HG03097 (cell line): Measurements from ENCODE around the gene ASB1.

Source experiments
- ATAC-seq: cut with Tn5 transposase; IDR thresholded peaks from one replicate; pipeline ENCODE4 v1.9.1; 2021; ENCODE audit not compliant: unreplicated experiment, low FRiP score

ASB1 gene

GRCh38 chr2:238489431-238489830 lies 62.7 kb downstream of the ASB1 start:
- ATAC-seq: no peak

- no peak for ATAC-seq
Measured at GRCh38 chr2:238489896-238490295, 63.2 kb downstream of the ASB1 start.

- ATAC-seq: no peak
Measured at GRCh38 chr2:238492840-238493239, 66.1 kb downstream of the ASB1 start.

- no peak for ATAC-seq
Measured at GRCh38 chr2:238493411-238493810, 66.7 kb downstream of the ASB1 start.

GRCh38 chr2:238493880-238494572 lies 67.3 kb downstream of the ASB1 start:
- ATAC-seq: no peak

GRCh38 chr2:238494573-238494961 lies 67.8 kb downstream of the ASB1 start:
- no peak for ATAC-seq

GRCh38 chr2:238495422-238495821 lies 68.7 kb downstream of the ASB1 start:
- no peak for ATAC-seq

GRCh38 chr2:238496756-238497609 lies 70.3 kb downstream of the ASB1 start:
- ATAC-seq: no peak

- ATAC-seq: no peak
Measured at GRCh38 chr2:238497610-238498005, 70.9 kb downstream of the ASB1 start.

- no peak for ATAC-seq
Measured at GRCh38 chr2:238498188-238498587, 71.5 kb downstream of the ASB1 start.

- ATAC-seq: no peak
Measured at GRCh38 chr2:238498691-238499295, 72.1 kb downstream of the ASB1 start.

- ATAC-seq: no peak
Measured at GRCh38 chr2:238499731-238500580, 73.2 kb downstream of the ASB1 start.

GRCh38 chr2:238501311-238501710 lies 74.6 kb downstream of the ASB1 start:
- no peak for ATAC-seq
